HEK293 (cell line): Measurements from ENCODE around the gene SYNDIG1.

Experiments used
- CTCF ChIA-PET: fragments of 350-600 bp; formaldehyde crosslinking; extraction: SDS; loops from one replicate; lab custom pipeline; 2021; ENCODE audit warnings: antibody characterized with exemption; lab: Yijun Ruan, JAX
- POLR2A ChIA-PET: fragments of 300-600 bp; formaldehyde crosslinking; extraction: SDS; loops from one replicate; lab custom pipeline; 2020; ENCODE audit warnings: antibody characterized with exemption, inconsistent platforms; lab: Yijun Ruan, JAX
- H3K27ac ChIP-seq: fragments of 200-500 bp; sonication (Bioruptor generic); 2 replicates; pipeline ENCODE4 v1.5.1; 2014; ENCODE audit warnings: low read depth, low read length, control low read depth, inconsistent platforms; ENCODE audit errors: extremely low read depth
- H3K36me3 ChIP-seq, 2 experiments: fragments of 200-500 bp in 1 of 2; sonication (Bioruptor generic) in 1 of 2; 1 replicate in 1 of 2; 2 replicates in 1 of 2; pipeline ENCODE4 v1.5.1; 2014 to 2017; ENCODE audit warnings: inconsistent platforms in 2 of 2, low read length in 2 of 2; ENCODE audit not compliant: control insufficient read depth in 2 of 2, insufficient read depth in 1 of 2
- H3K4me1 ChIP-seq: fragments of 200-500 bp; sonication (Bioruptor generic); 2 replicates; pipeline ENCODE4 v1.5.1; 2014; ENCODE audit warnings: mild to moderate bottlenecking, low read length, inconsistent platforms; ENCODE audit not compliant: control insufficient read depth, insufficient read depth
- H3K4me3 ChIP-seq: 2 replicates; pipeline ENCODE4 v1.5.1; 2011; ENCODE audit warnings: low read depth, mild to moderate bottlenecking, control low read depth, low read length, moderate library complexity
- H3K9me3 ChIP-seq: fragments of 200-500 bp; sonication (Bioruptor generic); 2 replicates; pipeline ENCODE4 v1.5.1; 2014; ENCODE audit warnings: low read depth, low read length, inconsistent platforms; ENCODE audit not compliant: control insufficient read depth, insufficient read depth
- MEIS1 ChIP-seq: sonication (generic); formaldehyde crosslinking; IDR thresholded peaks from 2 replicates; pipeline ENCODE4 v1.8.1; 2022; ENCODE audit warnings: missing genetic modification reagents, mild to moderate bottlenecking, borderline replicate concordance
- MZF1 ChIP-seq: fragments of 450-650 bp; formaldehyde crosslinking; IDR thresholded peaks from 2 replicates; pipeline ENCODE4 v1.5.1; 2017; ENCODE audit warnings: missing biosample characterization, missing genetic modification characterization, borderline replicate concordance
- SETDB1 ChIP-seq: IDR thresholded peaks from one replicate; pipeline ENCODE4 v1.6.1; 2017; ENCODE audit warnings: mild to moderate bottlenecking, low read length, moderate library complexity, mixed read lengths; ENCODE audit not compliant: insufficient read length
- TCF7L2 ChIP-seq: IDR thresholded peaks from 2 replicates; pipeline ENCODE4 v1.6.1; 2011; ENCODE audit warnings: low read depth, mild to moderate bottlenecking, inconsistent platforms, low read length, moderate library complexity, borderline replicate concordance
- TRIM28 ChIP-seq: IDR thresholded peaks from 2 replicates; pipeline ENCODE4 v1.6.1; 2011; ENCODE audit warnings: low read length, control low read depth, borderline replicate concordance
- ZBTB11 ChIP-seq: fragments of 450-650 bp; formaldehyde crosslinking; conservative IDR thresholded peaks from 2 replicates; pipeline ENCODE4 v1.5.1; 2016; ENCODE audit warnings: low read depth, missing biosample characterization, missing genetic modification characterization
- ZNF10 ChIP-seq: fragments of 450-650 bp; formaldehyde crosslinking; IDR thresholded peaks from 2 replicates; pipeline ENCODE4 v1.5.1; 2017; ENCODE audit warnings: missing biosample characterization, missing genetic modification characterization
- ZNF16 ChIP-seq: fragments of 450-650 bp; formaldehyde crosslinking; IDR thresholded peaks from 2 replicates; pipeline ENCODE4 v1.5.1; 2016; ENCODE audit warnings: low read depth, missing biosample characterization, missing genetic modification characterization
- ZNF202 ChIP-seq: fragments of 450-650 bp; formaldehyde crosslinking; IDR thresholded peaks from 2 replicates; pipeline ENCODE4 v1.5.1; 2016; ENCODE audit warnings: missing biosample characterization, missing genetic modification characterization, borderline replicate concordance
- ZNF366 ChIP-seq: fragments of 450-650 bp; formaldehyde crosslinking; conservative IDR thresholded peaks from 2 replicates; pipeline ENCODE4 v1.5.1; 2016; ENCODE audit warnings: missing biosample characterization, missing genetic modification characterization
- ZNF423 ChIP-seq: fragments of 450-650 bp; formaldehyde crosslinking; IDR thresholded peaks from 2 replicates; pipeline ENCODE4 v1.5.1; 2016; ENCODE audit warnings: missing biosample characterization, missing genetic modification characterization
- ZNF571 ChIP-seq: fragments of 450-650 bp; formaldehyde crosslinking; IDR thresholded peaks from 2 replicates; pipeline ENCODE4 v1.5.0; 2017; ENCODE audit warnings: missing biosample characterization, missing genetic modification characterization
- ZNF621 ChIP-seq: fragments of 450-650 bp; formaldehyde crosslinking; IDR thresholded peaks from 2 replicates; pipeline ENCODE4 v1.5.1; 2017; ENCODE audit warnings: missing biosample characterization, missing genetic modification characterization
- ZNF660 ChIP-seq: fragments of 450-650 bp; IDR thresholded peaks from 2 replicates; pipeline ENCODE4 v1.5.1; 2018; ENCODE audit warnings: missing biosample characterization, mild to moderate bottlenecking, missing genetic modification characterization
- ZNF791 ChIP-seq: fragments of 450-650 bp; formaldehyde crosslinking; IDR thresholded peaks from 2 replicates; pipeline ENCODE4 v1.5.1; 2016; ENCODE audit warnings: missing biosample characterization, missing genetic modification characterization
- ZNF830 ChIP-seq: fragments of 450-650 bp; IDR thresholded peaks from 2 replicates; pipeline ENCODE4 v1.5.0; 2018; ENCODE audit warnings: missing biosample characterization, missing genetic modification characterization, low read depth, mild to moderate bottlenecking, moderate library complexity
- ZSCAN5A ChIP-seq: fragments of 450-650 bp; formaldehyde crosslinking; IDR thresholded peaks from 2 replicates; pipeline ENCODE4 v1.5.1; 2016; ENCODE audit warnings: missing biosample characterization, missing genetic modification characterization
- TF ChIP-seq, protein P1 (sequence below): fragments of 450-650 bp; formaldehyde crosslinking; optimal IDR thresholded peaks from 2 replicates; pipeline ENCODE3; 2016; ENCODE audit warnings: missing biosample characterization, mild to moderate bottlenecking, missing genetic modification characterization
- TF ChIP-seq, protein P2 (sequence below): fragments of 450-650 bp; formaldehyde crosslinking; IDR thresholded peaks from 2 replicates; pipeline ENCODE4 v1.5.1; 2016; ENCODE audit warnings: missing biosample characterization, missing genetic modification characterization
- TF ChIP-seq, protein P3 (sequence below): fragments of 450-650 bp; formaldehyde crosslinking; IDR thresholded peaks from 2 replicates; pipeline ENCODE4 v1.5.1; 2016; ENCODE audit warnings: missing biosample characterization, missing genetic modification characterization

The SYNDIG1 gene

DNA sequence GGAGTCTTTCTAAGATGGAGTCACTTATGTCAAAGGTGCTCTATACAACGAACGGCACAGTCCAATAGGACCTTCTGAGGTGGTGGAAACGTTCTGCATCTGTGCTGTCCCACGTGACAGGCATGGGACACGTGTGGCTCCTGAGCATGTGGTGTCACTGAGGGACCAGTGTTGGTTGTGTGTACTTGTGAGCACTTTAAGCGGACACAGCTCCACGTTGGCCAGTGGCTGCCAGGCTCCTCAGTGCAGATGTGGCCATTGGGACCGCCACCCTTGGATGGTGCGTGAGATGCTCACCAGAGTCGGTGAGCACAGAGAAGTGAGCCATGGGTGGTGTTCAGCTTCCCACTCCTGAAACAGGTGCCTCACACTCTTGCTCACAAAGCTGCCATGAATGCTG lies 110.0 kb downstream of the SYNDIG1 start:
- no peak overlapping the region for H3K4me3 ChIP-seq
- no peaks in the 10 kb centered on the region for H3K36me3 ChIP-seq
- ChIA-PET CTCF (no interaction called here), POLR2A (no interaction called here)
- no peaks in the 10 kb centered on the region for H3K4me1 ChIP-seq
- TF ChIP-seq ZNF830 (tag by site-specific recombination), result no peak
- no peak for TF ChIP-seq ZNF10 (tag by site-specific recombination)
- no peak for TF ChIP-seq ZNF16 (tag by site-specific recombination)
- no peak for TF ChIP-seq ZBTB11 (tag by site-specific recombination)
- TF ChIP-seq, protein P1, sequence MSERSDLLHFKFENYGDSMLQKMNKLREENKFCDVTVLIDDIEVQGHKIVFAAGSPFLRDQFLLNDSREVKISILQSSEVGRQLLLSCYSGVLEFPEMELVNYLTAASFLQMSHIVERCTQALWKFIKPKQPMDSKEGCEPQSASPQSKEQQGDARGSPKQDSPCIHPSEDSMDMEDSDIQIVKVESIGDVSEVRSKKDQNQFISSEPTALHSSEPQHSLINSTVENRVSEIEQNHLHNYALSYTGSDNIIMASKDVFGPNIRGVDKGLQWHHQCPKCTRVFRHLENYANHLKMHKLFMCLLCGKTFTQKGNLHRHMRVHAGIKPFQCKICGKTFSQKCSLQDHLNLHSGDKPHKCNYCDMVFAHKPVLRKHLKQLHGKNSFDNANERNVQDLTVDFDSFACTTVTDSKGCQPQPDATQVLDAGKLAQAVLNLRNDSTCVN (tag by site-specific recombination), result no peak
- no peak for TF ChIP-seq ZNF791 (tag by site-specific recombination)
- TF ChIP-seq ZNF366 (tag by site-specific recombination), result no peak
- TF ChIP-seq, protein P2, sequence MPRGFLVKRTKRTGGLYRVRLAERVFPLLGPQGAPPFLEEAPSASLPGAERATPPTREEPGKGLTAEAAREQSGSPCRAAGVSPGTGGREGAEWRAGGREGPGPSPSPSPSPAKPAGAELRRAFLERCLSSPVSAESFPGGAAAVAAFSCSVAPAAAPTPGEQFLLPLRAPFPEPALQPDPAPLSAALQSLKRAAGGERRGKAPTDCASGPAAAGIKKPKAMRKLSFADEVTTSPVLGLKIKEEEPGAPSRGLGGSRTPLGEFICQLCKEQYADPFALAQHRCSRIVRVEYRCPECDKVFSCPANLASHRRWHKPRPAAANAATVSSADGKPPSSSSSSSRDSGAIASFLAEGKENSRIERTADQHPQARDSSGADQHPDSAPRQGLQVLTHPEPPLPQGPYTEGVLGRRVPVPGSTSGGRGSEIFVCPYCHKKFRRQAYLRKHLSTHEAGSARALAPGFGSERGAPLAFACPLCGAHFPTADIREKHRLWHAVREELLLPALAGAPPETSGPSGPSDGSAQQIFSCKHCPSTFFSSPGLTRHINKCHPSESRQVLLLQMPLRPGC, result no peak
- TF ChIP-seq ZNF202, result no peak
- no peak for TF ChIP-seq TRIM28
- TF ChIP-seq TCF7L2, result no peak
- TF ChIP-seq, protein P3, sequence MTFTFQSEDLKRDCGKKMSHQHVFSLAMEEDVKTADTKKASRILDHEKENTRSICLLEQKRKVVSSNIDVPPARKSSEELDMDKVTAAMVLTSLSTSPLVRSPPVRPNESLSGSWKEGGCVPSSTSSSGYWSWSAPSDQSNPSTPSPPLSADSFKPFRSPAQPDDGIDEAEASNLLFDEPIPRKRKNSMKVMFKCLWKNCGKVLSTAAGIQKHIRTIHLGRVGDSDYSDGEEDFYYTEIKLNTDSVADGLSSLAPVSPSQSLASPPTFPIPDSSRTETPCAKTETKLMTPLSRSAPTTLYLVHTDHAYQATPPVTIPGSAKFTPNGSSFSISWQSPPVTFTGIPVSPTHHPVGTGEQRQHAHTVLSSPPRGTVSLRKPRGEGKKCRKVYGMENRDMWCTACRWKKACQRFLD (tag by site-specific recombination), result no peak
- TF ChIP-seq ZNF571, result no peak
- TF ChIP-seq SETDB1, result no peak
- no peak for TF ChIP-seq ZNF660 (tag by site-specific recombination)
- no peak for TF ChIP-seq MZF1 (tag by site-specific recombination)
- no peak for TF ChIP-seq ZSCAN5A (tag by site-specific recombination)
- no peak for TF ChIP-seq ZNF423 (tag by site-specific recombination)
- no peak for TF ChIP-seq ZNF621 (tag by site-specific recombination)
- no peak for TF ChIP-seq MEIS1 (CRISPR knock-in tag)
- H3K9me3 ChIP-seq, result no peaks in the 10 kb centered on the region
- H3K27ac ChIP-seq, result no peak overlapping the region
